GM12864 (cell line): Measurements from ENCODE around the gene ADAMTS16.

Source experiments
- DNase-seq: peaks from one replicate; pipeline ENCODE4 v3.0.0-alpha.2; 2011; ENCODE audit warnings: low read depth
- H3K4me3 ChIP-seq: 2 replicates; pipeline ENCODE4 v1.5.1; 2011; ENCODE audit warnings: mild to moderate bottlenecking, low read depth, low read length, control low read depth
- CTCF ChIP-seq: IDR thresholded peaks from 2 replicates; pipeline ENCODE4 v1.5.1; 2011; ENCODE audit warnings: low read depth, mild to moderate bottlenecking, moderate library complexity, low read length, control low read depth, inconsistent platforms; ENCODE audit errors: missing control alignments

ADAMTS16 gene

GRCh38 chr5:5302201-5302600 lies 162.1 kb downstream of the ADAMTS16 start:
- H3K4me3 ChIP-seq = no peak overlapping the region
- DNase-seq = no peak
- TF ChIP-seq CTCF = no peak

GRCh38 chr5:5303242-5303641 lies 163.1 kb downstream of the ADAMTS16 start:
- no peak for DNase-seq
- no peak for TF ChIP-seq CTCF
- H3K4me3 ChIP-seq = no peak overlapping the region

GRCh38 chr5:5304361-5305020 lies 164.4 kb downstream of the ADAMTS16 start:
- TF ChIP-seq CTCF = no peak
- no peak overlapping the region for H3K4me3 ChIP-seq
- DNase-seq = no peak

- no peak for TF ChIP-seq CTCF
- H3K4me3 ChIP-seq = no peak overlapping the region
- no peak for DNase-seq
Observed at GRCh38 chr5:5306696-5307095, 166.6 kb downstream of the ADAMTS16 start.

- DNase-seq = no peak
- TF ChIP-seq CTCF = no peak
- H3K4me3 ChIP-seq = no peak overlapping the region
Observed at GRCh38 chr5:5308319-5308718, 168.2 kb downstream of the ADAMTS16 start.

- DNase-seq = no peak
- TF ChIP-seq CTCF = no peak
- H3K4me3 ChIP-seq = no peak overlapping the region
Observed at GRCh38 chr5:5309645-5310044, 169.5 kb downstream of the ADAMTS16 start.

GRCh38 chr5:5313101-5313635 lies 173.0 kb downstream of the ADAMTS16 start:
- no peak for TF ChIP-seq CTCF
- H3K4me3 ChIP-seq = no peak overlapping the region
- no peak for DNase-seq
